ENCODE results near the gene NANOS2.

DNA sequence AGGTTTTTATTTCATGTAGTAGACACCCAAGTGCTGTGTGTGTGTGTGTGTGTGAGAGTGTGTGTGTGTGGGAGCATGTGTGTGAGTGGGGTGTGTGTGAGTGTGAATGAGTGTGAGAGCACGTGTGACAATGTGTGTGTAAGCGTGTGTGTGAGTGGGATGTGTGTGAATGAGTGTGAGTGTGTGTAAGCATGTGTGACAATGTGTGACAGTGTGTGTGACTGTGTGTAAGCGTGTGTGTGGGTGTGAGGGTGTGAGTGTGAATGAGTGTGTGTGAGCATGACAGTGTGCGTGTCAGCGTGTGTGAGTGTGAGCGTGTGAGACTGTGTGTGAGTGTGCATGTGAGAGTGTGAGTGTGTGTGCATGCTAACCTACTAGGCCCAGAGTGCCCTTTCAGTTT lies 43.7 kb upstream of the NANOS2 start:
- TF ChIP-seq, protein P1, sequence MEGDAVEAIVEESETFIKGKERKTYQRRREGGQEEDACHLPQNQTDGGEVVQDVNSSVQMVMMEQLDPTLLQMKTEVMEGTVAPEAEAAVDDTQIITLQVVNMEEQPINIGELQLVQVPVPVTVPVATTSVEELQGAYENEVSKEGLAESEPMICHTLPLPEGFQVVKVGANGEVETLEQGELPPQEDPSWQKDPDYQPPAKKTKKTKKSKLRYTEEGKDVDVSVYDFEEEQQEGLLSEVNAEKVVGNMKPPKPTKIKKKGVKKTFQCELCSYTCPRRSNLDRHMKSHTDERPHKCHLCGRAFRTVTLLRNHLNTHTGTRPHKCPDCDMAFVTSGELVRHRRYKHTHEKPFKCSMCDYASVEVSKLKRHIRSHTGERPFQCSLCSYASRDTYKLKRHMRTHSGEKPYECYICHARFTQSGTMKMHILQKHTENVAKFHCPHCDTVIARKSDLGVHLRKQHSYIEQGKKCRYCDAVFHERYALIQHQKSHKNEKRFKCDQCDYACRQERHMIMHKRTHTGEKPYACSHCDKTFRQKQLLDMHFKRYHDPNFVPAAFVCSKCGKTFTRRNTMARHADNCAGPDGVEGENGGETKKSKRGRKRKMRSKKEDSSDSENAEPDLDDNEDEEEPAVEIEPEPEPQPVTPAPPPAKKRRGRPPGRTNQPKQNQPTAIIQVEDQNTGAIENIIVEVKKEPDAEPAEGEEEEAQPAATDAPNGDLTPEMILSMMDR (IDR thresholded peaks at IDR 0.05), result no peak
- TF ChIP-seq POLR2A (IDR thresholded peaks at IDR 0.05), result no peak
